ENCODE measurements around the gene ATG4A. TPM values are rescaled to one million over a fixed set of nuclear protein-coding genes. Genes with fewer than 3 reads are reported as not detected.

ATG4A gene
- total RNA-seq, 4 donors from 2014 or later = 18.3 to 22.1 (median 20.4) TPM

DNA sequence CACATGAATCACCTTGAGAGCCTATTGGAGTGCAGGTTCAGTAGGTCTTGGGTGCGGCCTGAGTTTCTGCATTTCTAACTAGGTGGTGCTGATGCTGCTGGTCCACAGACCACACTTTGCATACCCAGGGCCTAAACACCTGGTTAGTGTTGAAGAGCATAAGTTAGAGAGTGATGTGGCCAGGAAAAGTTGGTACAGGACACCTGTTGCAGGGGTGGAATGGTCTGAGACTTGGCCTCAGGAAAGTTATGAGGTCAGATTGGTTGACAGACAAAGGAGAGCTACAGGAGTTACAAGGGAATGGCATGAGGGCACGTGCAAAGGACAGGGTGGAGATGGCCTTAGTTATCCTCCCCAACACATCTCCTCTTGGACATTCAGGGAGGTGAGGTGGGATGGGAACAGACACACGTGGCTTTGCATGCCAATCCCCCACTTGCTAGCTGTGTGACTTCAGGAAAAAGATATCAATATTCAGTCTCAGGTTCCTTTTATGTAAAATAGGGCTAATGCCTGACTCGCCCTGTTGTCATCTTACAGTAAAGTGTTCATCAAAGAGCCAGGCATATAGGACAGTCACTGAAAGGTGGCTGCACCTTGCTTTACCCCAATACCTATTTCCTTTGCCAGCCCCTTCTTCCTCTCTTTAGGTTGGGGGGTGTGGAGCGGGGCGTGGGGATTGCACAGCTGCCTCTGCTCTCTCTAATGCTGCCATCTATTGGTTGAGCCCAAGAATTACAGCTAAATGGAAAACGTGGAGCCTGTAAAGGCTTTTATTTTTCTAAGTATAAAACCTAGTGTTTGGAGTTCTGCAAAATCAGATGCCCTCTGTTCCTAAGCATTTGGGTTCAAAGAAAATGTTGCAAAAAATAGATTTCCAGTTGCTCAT lies 47.5 kb downstream of the ATG4A start:
- DNase-seq (no peak), ATAC-seq (no peak)
- intact Hi-C loops (cut with DNase I; ENCODE audit: low total_unique reads) (loop anchor here (2.0 kb wide), 1 partner anchor 118 kb away; no protein-coding TSS in a partner anchor), in situ Hi-C loops (cut with MboI; ENCODE audit: low sequenced_read_pairs in 4 of 4) (no loop called here)
- TF ChIP-seq CTCF (IDR thresholded peaks at IDR 0.05 in 4 of 5, conservative IDR thresholded peaks at IDR 0.05 in 1 of 5) (peak in 4 of 5 experiments; percentile 22 to 54 (median 39)), POLR2A (IDR thresholded peaks at IDR 0.05) (no peak)
- H3K4me3 ChIP-seq = no peak overlapping the region
- no peaks in the 10 kb centered on the region for H3K4me1 ChIP-seq
- peaks cover 0 to 5% of the 10 kb centered on the region in 2 donors for H3K36me3 ChIP-seq
- no peaks in the 10 kb centered on the region for H3K27me3 ChIP-seq
- H3K27ac ChIP-seq = no peak overlapping the region
- no peaks in the 10 kb centered on the region for H3K9me3 ChIP-seq

- no peak overlapping the region for H3K4me3 ChIP-seq
- no peak for TF ChIP-seq CTCF (IDR thresholded peaks at IDR 0.05 in 4 of 5, conservative IDR thresholded peaks at IDR 0.05 in 1 of 5)
- TF ChIP-seq POLR2A (IDR thresholded peaks at IDR 0.05) = no peak
- H3K4me1 ChIP-seq = no peaks in the 10 kb centered on the region
- H3K9me3 ChIP-seq = no peaks in the 10 kb centered on the region
- no peak for DNase-seq
- H3K27me3 ChIP-seq = no peaks in the 10 kb centered on the region
- peaks cover 0 to 4% of the 10 kb centered on the region in 2 donors for H3K36me3 ChIP-seq
- no peak overlapping the region for H3K27ac ChIP-seq
- intact Hi-C loops (cut with DNase I; ENCODE audit: low total_unique reads) = no loop called here
- ATAC-seq = no peak
- in situ Hi-C loops (cut with MboI; ENCODE audit: low sequenced_read_pairs in 4 of 4) = no loop called here
Observed at GRCh38 chrX:108148524-108148923, 56.9 kb downstream of the ATG4A start.

GRCh38 chrX:108156082-108156481 lies 64.5 kb downstream of the ATG4A start:
- TF ChIP-seq POLR2A (IDR thresholded peaks at IDR 0.05) (no peak), CTCF (IDR thresholded peaks at IDR 0.05 in 4 of 5, conservative IDR thresholded peaks at IDR 0.05 in 1 of 5) (no peak)
- intact Hi-C loops (cut with DNase I; ENCODE audit: low total_unique reads) (no loop called here), in situ Hi-C loops (cut with MboI; ENCODE audit: low sequenced_read_pairs in 4 of 4) (no loop called here)
- ATAC-seq (no peak), DNase-seq (no peak)
- H3K9me3 ChIP-seq = no peaks in the 10 kb centered on the region
- H3K27me3 ChIP-seq = no peaks in the 10 kb centered on the region
- H3K36me3 ChIP-seq = no peaks in the 10 kb centered on the region
- H3K27ac ChIP-seq = no peak overlapping the region
- no peaks in the 10 kb centered on the region for H3K4me1 ChIP-seq
- no peak overlapping the region for H3K4me3 ChIP-seq

DNA sequence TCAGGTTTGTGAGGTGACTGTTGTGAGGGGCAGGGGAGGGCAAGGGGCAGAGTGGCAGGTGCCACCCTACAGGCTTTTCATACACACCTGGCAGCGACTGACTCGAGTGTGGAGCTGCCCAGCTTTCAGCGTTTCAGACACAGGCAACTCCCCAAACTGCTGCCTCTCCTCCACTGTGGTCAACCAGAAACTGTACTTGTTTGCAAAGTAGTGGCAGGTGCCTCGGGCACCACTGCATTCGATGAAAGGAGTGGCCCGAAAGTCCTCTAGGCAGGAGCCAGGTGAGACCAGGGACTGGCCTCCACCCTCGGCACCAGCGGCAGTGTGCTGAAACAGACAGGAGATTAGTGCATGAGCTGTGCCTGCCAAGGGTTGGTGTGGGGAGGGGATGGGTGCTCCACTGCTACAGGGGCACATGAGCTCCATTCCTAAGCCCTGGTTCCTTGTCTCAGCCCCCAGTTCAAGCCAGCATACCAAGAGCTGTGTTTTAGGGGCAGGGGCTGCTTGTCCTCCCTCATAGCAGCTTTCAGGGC lies 65.4 kb downstream of the ATG4A start:
- H3K27me3 ChIP-seq = no peaks in the 10 kb centered on the region
- TF ChIP-seq CTCF (IDR thresholded peaks at IDR 0.05 in 4 of 5, conservative IDR thresholded peaks at IDR 0.05 in 1 of 5) (no peak), POLR2A (IDR thresholded peaks at IDR 0.05) (no peak)
- no peak overlapping the region for H3K4me3 ChIP-seq
- intact Hi-C loops (cut with DNase I; ENCODE audit: low total_unique reads) (no loop called here), in situ Hi-C loops (cut with MboI; ENCODE audit: low sequenced_read_pairs in 4 of 4) (no loop called here)
- H3K4me1 ChIP-seq = no peaks in the 10 kb centered on the region
- H3K9me3 ChIP-seq = no peaks in the 10 kb centered on the region
- H3K27ac ChIP-seq = no peak overlapping the region
- DNase-seq (no peak), ATAC-seq (no peak)
- no peaks in the 10 kb centered on the region for H3K36me3 ChIP-seq
